ENCODE results near the gene OSCP1.
A peak's percentile ranks its signal among the peaks of the same experiment; 100 is the strongest.

Gene OSCP1

DNA sequence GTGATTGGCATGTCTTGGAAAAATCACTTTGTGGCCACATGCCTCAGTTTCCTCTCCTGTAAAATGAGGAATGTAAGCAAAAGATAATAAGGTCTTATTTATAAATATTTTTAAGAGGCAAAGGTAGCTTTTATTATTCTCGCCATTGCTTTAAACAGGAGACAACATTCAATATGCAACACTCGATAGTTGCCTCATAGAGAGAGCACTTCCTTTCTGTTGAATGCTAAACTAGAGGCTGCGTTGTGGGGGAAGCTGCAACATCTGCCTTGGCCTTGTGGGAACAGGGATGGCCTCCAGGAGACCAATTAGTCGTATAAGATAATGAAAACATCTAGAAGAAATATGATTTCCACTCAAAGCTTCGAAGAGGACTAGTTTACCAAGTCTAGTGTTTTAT is 3.5 kb downstream of the OSCP1 start:
- no peak overlapping the region for H3K4me3 ChIP-seq (ENCODE audit: low read length, poor library complexity, severe bottlenecking)
- H3F3A ChIP-seq (ENCODE audit: low read depth) = no peaks in the 10 kb centered on the region
- peaks cover 9% of the 10 kb centered on the region for H3K4me1 ChIP-seq (ENCODE audit: insufficient read depth, low read length, poor library complexity, severe bottlenecking)
- no peaks in the 10 kb centered on the region for H3K9me3 ChIP-seq (ENCODE audit: insufficient read depth, low read depth, low read length)
- H3K79me2 ChIP-seq (ENCODE audit: insufficient read depth, low read length) = no peaks in the 10 kb centered on the region
- TF ChIP-seq, protein P1, sequence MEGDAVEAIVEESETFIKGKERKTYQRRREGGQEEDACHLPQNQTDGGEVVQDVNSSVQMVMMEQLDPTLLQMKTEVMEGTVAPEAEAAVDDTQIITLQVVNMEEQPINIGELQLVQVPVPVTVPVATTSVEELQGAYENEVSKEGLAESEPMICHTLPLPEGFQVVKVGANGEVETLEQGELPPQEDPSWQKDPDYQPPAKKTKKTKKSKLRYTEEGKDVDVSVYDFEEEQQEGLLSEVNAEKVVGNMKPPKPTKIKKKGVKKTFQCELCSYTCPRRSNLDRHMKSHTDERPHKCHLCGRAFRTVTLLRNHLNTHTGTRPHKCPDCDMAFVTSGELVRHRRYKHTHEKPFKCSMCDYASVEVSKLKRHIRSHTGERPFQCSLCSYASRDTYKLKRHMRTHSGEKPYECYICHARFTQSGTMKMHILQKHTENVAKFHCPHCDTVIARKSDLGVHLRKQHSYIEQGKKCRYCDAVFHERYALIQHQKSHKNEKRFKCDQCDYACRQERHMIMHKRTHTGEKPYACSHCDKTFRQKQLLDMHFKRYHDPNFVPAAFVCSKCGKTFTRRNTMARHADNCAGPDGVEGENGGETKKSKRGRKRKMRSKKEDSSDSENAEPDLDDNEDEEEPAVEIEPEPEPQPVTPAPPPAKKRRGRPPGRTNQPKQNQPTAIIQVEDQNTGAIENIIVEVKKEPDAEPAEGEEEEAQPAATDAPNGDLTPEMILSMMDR (conservative IDR thresholded peaks at IDR 0.05; ENCODE audit: low read length) = no peak
- no peak for TF ChIP-seq EZH2phosphoT487 (IDR thresholded peaks at IDR 0.05; ENCODE audit: borderline replicate concordance)
- no peaks in the 10 kb centered on the region for H4K20me1 ChIP-seq (ENCODE audit: insufficient read depth, low read length, poor library complexity, severe bottlenecking)
- no peaks in the 10 kb centered on the region for H3K9me2 ChIP-seq (replicated peaks; ENCODE audit: low read depth, low read length)
- no peaks in the 10 kb centered on the region for H3K27me3 ChIP-seq (ENCODE audit: insufficient read depth, low read length, poor library complexity, severe bottlenecking)
- H3K4me2 ChIP-seq (ENCODE audit: low read depth, low read length, poor library complexity, severe bottlenecking) = no peak overlapping the region
- H3K36me3 ChIP-seq (ENCODE audit: insufficient read depth, low read length) = no peaks in the 10 kb centered on the region
- 0 out of 2 replicates have a peak overlapping the region, but pooled peaks have one; percentile 50 for H2AFZ ChIP-seq (ENCODE audit: low read length)
- no peak overlapping the region for H3K9ac ChIP-seq (ENCODE audit: low read depth, low read length, poor library complexity, severe bottlenecking)

DNA sequence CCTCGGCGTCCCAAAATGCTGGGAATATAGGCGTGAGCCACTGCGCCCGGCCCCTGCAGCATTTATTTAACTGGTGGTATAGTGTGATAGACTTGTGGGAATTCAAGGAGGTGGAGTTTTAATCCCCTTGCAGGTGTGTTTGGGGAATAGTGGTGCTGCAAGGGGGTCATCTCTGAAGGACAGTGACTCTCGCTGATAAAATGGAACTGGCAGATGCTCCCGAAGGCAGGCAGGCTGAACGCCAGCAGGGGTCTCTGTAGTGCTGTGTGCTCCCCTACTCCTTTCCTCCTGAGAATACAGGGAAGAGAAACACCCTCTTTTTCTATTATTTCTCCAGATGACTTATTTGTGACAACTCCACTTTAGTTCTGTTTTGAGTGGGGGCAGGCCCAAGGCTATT is 4.0 kb downstream of the OSCP1 start:
- no peaks in the 10 kb centered on the region for H3K9me3 ChIP-seq (ENCODE audit: insufficient read depth, low read depth, low read length)
- H3F3A ChIP-seq (ENCODE audit: low read depth) = no peaks in the 10 kb centered on the region
- no peaks in the 10 kb centered on the region for H3K79me2 ChIP-seq (ENCODE audit: insufficient read depth, low read length)
- TF ChIP-seq, protein P1 (conservative IDR thresholded peaks at IDR 0.05; ENCODE audit: low read length) = peak; percentile 74
- TF ChIP-seq EZH2phosphoT487 (IDR thresholded peaks at IDR 0.05; ENCODE audit: borderline replicate concordance) = no peak
- peaks cover 9% of the 10 kb centered on the region for H3K4me1 ChIP-seq (ENCODE audit: insufficient read depth, low read length, poor library complexity, severe bottlenecking)
- no peak overlapping the region for H3K4me2 ChIP-seq (ENCODE audit: low read depth, low read length, poor library complexity, severe bottlenecking)
- H3K27me3 ChIP-seq (ENCODE audit: insufficient read depth, low read length, poor library complexity, severe bottlenecking) = no peaks in the 10 kb centered on the region
- no peak overlapping the region for H3K9ac ChIP-seq (ENCODE audit: low read depth, low read length, poor library complexity, severe bottlenecking)
- no peak overlapping the region for H3K4me3 ChIP-seq (ENCODE audit: low read length, poor library complexity, severe bottlenecking)
- H4K20me1 ChIP-seq (ENCODE audit: insufficient read depth, low read length, poor library complexity, severe bottlenecking) = no peaks in the 10 kb centered on the region
- no peaks in the 10 kb centered on the region for H3K36me3 ChIP-seq (ENCODE audit: insufficient read depth, low read length)
- no peaks in the 10 kb centered on the region for H3K9me2 ChIP-seq (replicated peaks; ENCODE audit: low read depth, low read length)
- H2AFZ ChIP-seq (ENCODE audit: low read length) = no peak overlapping the region

DNA sequence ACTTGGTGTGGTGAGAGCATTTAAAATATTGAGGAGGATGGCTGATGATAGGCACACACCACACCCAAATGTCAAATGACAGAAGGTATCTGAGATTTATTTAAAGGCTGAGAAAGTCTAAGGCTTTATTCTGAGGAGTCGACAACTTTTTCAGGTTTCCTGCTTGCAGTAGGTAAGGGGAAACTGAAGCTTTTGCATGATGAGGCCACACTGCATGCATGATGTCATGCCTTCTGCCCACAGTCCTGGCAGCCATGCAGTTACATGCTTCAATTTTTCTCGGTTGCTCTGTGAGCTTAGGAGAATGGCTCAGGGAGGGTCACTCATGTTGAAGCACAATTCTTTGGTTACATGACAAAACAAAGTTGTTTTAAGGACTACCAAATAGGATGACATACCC is 7.0 kb downstream of the OSCP1 start:
- no peaks in the 10 kb centered on the region for H4K20me1 ChIP-seq (ENCODE audit: insufficient read depth, low read length, poor library complexity, severe bottlenecking)
- no peaks in the 10 kb centered on the region for H3F3A ChIP-seq (ENCODE audit: low read depth)
- H3K27me3 ChIP-seq (ENCODE audit: insufficient read depth, low read length, poor library complexity, severe bottlenecking) = no peaks in the 10 kb centered on the region
- H3K9me2 ChIP-seq (replicated peaks; ENCODE audit: low read depth, low read length) = no peaks in the 10 kb centered on the region
- no peak overlapping the region for H3K9ac ChIP-seq (ENCODE audit: low read depth, low read length, poor library complexity, severe bottlenecking)
- no peak overlapping the region for H3K4me3 ChIP-seq (ENCODE audit: low read length, poor library complexity, severe bottlenecking)
- H2AFZ ChIP-seq (ENCODE audit: low read length) = no peak overlapping the region
- peaks cover 6% of the 10 kb centered on the region for H3K4me1 ChIP-seq (ENCODE audit: insufficient read depth, low read length, poor library complexity, severe bottlenecking)
- H3K4me2 ChIP-seq (ENCODE audit: low read depth, low read length, poor library complexity, severe bottlenecking) = no peak overlapping the region
- no peaks in the 10 kb centered on the region for H3K36me3 ChIP-seq (ENCODE audit: insufficient read depth, low read length)
- H3K9me3 ChIP-seq (ENCODE audit: insufficient read depth, low read depth, low read length) = no peaks in the 10 kb centered on the region
- no peaks in the 10 kb centered on the region for H3K79me2 ChIP-seq (ENCODE audit: insufficient read depth, low read length)
- TF ChIP-seq, protein P1 (conservative IDR thresholded peaks at IDR 0.05; ENCODE audit: low read length) = no peak
- TF ChIP-seq EZH2phosphoT487 (IDR thresholded peaks at IDR 0.05; ENCODE audit: borderline replicate concordance) = no peak
